Stimulated activated CD4-positive, alpha-beta T cell treated with anti-CD3 and anti-CD28 coated beads, Interleukin-4, amount 100 ng/mL, for 48 hours (primary cell): ENCODE measurements around the gene SULT1A1.
"Not testable (repeated sequence)": the region's sequence is repeated elsewhere in the genome, so short reads cannot be mapped to it uniquely, and the experiment has no call there.

Experiments used
- DNase-seq, 2 donors: peaks; one replicate each; pipeline ENCODE4 v3.0.0-alpha.2; 2020; ENCODE audit warnings: low read depth in 2 of 2

Gene SULT1A1

DNA sequence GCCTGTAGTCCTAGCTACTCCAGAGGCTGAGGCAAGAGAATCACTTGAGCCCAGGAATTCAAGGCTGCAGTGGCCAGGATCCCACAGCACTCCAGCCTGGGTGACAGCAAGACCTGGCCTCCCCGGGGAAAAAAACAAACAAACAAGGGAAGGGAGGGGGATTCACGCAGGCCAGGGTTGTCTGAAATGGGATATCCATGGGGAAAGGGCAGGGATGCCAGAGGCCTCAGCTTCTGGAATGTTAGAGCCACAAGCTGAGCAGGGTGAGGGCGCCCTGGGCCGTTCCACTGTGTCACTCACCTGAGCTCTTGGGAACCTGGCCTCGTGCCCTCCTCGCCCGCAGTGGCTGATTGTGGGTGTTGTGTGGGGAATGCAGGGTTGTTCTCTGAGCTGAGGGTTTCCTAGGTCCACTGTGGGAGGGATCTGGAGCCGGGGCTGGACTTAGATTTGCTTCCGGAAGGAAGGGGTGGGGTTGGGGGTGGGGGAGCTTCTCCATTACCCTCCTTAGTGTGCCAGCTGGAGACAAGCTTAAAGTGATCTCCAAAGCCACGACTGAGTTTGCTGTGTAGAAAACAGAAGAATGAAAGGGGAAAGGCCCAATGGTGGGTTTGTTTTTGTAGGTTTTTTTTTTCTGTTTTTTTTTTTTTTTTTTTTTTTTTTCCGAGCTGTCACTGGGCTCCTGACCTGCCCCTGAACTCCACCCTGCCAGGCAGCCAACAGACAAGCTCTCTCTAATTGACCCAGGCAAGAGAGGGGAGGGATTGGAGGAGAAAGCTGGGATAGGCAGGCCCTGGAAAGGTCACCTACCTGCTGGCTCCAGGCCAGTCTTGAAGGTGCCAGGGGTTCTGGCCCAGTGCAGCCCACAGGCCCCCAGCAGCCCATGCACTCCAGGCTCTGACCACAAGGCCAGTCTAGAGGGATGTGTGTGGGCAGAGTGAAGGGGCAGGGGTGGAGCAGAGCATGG is at the start of gene SULT1A1:
Gene SULT1A1 (minus strand): TSS at position 414 of the 964 bp plus-strand sequence. CDS start 1,189 bp downstream, outside the sequence.
- DNase-seq: no peak

GRCh38 chr16:28639959-28640358 is 30.1 kb upstream of the SULT1A1 start:
- DNase-seq: not testable (repeated sequence)

DNA sequence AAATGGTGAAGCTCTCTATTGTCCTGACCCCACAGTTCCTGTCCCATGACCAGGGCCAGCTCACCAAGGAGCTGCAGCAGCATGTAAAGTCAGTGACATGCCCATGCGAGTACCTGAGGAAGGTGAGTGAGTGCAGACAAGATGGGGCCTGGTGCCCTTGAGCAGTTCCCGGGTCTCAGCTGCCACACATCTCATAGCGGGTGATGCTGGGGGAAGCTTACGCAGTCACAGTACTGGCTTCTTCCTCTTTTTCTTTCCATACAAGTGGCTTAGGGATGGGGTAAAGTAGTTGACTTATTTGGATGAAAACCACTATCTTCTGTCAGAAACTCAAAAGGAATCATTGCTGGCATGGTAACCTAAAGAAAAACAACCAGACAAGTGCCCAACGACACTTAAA is 28.5 kb upstream of the SULT1A1 start:
- DNase-seq: not testable (repeated sequence)

GRCh38 chr16:28637765-28638164 is 27.9 kb upstream of the SULT1A1 start, which contains the start of gene NPIPB8:
NPIPB8 (plus strand) TSS chr16:28638065; CDS start chr16:28638361, 296 bp downstream.
- not testable (repeated sequence) for DNase-seq

GRCh38 chr16:28636093-28636823 is 26.4 kb upstream of the SULT1A1 start:
- not testable (repeated sequence) for DNase-seq

- DNase-seq: not testable (repeated sequence)
These were observed 21.1 kb upstream of the SULT1A1 start for GRCh38 chr16:28630905-28631304.

GRCh38 chr16:28623172-28623711 is 13.4 kb upstream of the SULT1A1 start:
- peak; percentile 60 for DNase-seq

DNA sequence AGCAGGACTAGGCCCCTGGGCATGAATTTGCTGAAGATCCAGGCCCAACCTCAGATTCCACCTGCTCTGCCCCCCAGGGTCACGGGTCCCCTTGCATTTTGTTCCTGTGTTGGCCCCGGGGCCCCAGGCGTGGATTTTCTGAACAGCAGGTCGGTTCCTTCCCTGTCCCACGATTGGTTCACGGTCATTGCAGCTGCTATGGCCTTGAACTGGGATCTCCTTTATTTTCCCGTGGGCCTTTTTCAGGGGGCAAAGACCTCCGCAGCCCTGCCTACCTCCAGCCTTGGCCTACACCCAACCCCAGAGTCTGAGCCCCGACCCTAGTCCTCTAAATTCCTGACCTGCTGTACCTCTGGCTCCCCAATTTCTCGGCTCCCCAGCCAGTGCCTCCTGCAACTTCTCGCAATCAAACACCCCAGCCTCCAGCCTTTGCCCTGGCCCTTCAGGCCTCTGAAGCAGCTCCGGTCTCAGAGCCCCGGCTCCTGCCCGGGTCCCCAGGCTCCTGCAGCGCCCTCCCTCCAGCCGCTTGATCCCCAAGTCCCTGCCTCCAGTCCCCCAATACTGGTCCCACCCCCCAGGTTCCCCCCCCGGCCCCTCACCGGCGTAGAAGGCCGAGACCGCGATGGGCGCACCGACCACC is 12.8 kb upstream of the SULT1A1 start:
- not testable (repeated sequence) for DNase-seq

GRCh38 chr16:28621481-28622155 is 11.8 kb upstream of the SULT1A1 start:
- DNase-seq: no peak

GRCh38 chr16:28620316-28620715 is 10.5 kb upstream of the SULT1A1 start:
- DNase-seq: not testable (repeated sequence)

GRCh38 chr16:28617874-28618273 is 8.0 kb upstream of the SULT1A1 start:
- no peak for DNase-seq

GRCh38 chr16:28616636-28617035 is 6.8 kb upstream of the SULT1A1 start:
- no peak for DNase-seq

GRCh38 chr16:28616224-28616577 is 6.4 kb upstream of the SULT1A1 start:
- DNase-seq: not testable (repeated sequence)

GRCh38 chr16:28615486-28616223 is 5.8 kb upstream of the SULT1A1 start:
- DNase-seq: not testable (repeated sequence)

DNA sequence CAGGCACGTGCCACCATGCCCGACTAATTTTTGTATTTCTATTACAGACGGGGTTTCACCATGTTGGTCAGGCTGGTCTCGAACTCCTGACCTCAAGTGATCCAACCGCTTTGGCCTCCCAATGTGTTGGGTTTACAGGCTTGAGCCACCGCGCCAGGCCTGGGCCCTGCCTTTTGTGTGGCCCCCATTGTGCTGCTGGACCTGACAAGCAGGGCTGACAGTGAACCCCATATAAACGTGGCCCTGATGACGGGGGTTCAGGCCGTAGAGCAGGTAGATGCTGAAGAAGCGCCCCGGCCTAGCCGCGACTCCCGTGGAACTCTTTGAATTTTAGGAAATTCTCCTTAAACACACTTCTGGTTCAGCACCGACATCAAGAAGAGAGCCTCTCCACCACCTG is 4.7 kb upstream of the SULT1A1 start:
- DNase-seq: not testable (repeated sequence)

DNA sequence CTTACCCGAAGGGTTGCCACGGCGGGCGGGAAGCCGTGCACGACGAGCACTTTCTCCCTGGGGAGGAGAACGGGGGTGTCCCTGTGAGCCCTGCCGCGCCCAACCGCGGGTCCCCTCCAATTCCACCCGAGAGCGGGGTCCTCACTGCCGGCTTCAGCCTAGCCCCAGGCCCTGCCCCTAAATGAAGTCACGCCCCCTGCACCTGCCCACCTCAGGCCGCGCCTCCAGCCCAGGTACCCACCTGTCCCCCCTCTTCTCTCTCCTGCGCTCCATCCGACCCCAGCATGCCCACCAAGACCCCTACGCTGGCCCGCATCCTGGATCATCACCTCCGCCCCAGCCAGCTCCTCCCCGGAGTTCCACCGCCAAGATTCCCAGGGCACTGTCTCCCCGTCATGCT is 4.1 kb upstream of the SULT1A1 start:
- not testable (repeated sequence) for DNase-seq

DNA sequence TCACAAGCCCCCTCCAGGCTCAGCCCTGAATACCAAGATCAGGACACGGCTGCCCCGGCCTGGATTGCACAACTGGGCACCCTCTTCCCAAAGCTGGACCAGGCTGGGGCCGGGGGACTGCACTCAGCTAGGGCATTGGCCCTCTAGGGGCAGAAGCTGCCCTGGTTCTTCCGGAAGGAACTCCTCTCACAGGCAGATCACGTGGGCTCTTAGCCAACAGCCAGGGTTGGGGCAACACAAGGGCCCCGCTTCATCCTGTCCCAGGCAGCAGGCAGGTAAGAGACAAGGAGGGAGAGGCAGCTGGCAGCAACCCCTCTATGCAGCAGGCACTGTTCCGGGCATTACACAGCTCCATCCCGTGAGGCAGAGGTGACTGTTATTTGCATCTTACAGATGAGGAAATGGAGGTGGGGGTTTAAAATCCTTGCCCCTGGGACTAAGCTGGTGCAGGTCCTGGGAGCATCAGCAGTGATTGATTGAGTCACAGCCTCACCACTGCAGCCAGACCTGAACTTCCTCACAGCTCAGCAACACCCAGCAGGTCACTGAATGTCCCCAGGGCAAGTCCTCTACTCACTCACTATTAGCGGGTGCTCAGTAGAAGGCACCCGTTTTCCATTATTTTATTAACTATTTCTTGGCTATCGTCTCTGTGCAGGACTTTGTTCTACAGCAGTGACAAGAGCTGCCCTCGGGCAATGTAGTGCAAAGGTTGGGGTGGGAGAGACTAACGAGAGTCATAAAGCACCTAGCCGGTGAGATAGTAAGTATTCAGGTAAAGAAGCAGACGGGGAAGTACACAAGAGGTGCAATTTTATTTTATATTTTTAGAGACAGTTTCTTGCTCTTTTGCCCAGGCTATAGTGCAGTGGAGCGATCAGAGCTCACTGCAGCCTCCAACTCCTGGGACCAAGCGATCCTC is 2.8 kb upstream of the SULT1A1 start:
- DNase-seq: not testable (repeated sequence)

GRCh38 chr16:28610595-28611191 is 849 bp upstream of the SULT1A1 start:
- DNase-seq: no peak
